SU-DHL-6 (cell line): ENCODE measurements around the gene IGSF6.

Experiments used
- CTCF ChIP-seq: fragments of 200-600 bp; sonication (generic); IDR thresholded peaks from one replicate; pipeline ENCODE4 v1.5.1; 2017; ENCODE audit warnings: antibody characterized with exemption, mild to moderate bottlenecking, low read length, moderate library complexity; ENCODE audit not compliant: insufficient read depth, poor library complexity, severe bottlenecking
- EZH2phosphoT487 ChIP-seq: fragments of 200-600 bp; sonication (generic), shearing (Covaris generic); conservative IDR thresholded peaks from 2 replicates; pipeline ENCODE4 v1.6.1; 2018; ENCODE audit warnings: mild to moderate bottlenecking, antibody characterized with exemption, low read length, moderate library complexity, mixed read lengths

- no peak for TF ChIP-seq CTCF
- no peak for TF ChIP-seq EZH2phosphoT487
These were observed 2.1 kb upstream of the IGSF6 start for GRCh38 chr16:21654466-21654865.
